Fibroblast of lung (primary cell): ENCODE results near the gene DDX27. TPM values are rescaled to one million over a fixed set of nuclear protein-coding genes. Genes with fewer than 3 reads are reported as not detected.

Experiments
- DNase-seq, 2 donors: peaks; one replicate each; pipeline versions ENCODE4 v3.0.0 to v3.0.0-alpha.2; 2010; ENCODE audit warnings: low read depth in 2 of 2
- H2AFZ ChIP-seq: 2 replicates; pipeline ENCODE4 v1.5.1; 2012; ENCODE audit warnings: low read length, control low read depth, inconsistent platforms
- H3K27ac ChIP-seq: 2 replicates; pipeline ENCODE4 v1.5.1; 2011; ENCODE audit warnings: low read length, control low read depth; ENCODE audit not compliant: insufficient read depth
- H3K27me3 ChIP-seq: 2 replicates; pipeline ENCODE4 v1.5.1; 2011; ENCODE audit warnings: mild to moderate bottlenecking, low read length; ENCODE audit not compliant: control insufficient read depth, insufficient read depth
- H3K36me3 ChIP-seq: 2 replicates; pipeline ENCODE4 v1.5.1; 2011; ENCODE audit warnings: low read length; ENCODE audit not compliant: control insufficient read depth, insufficient read depth
- H3K4me1 ChIP-seq: 2 replicates; pipeline ENCODE4 v1.5.1; 2011; ENCODE audit warnings: low read length; ENCODE audit not compliant: control insufficient read depth, insufficient read depth; ENCODE audit errors: extremely low read depth
- H3K4me2 ChIP-seq: 2 replicates; pipeline ENCODE4 v1.5.1; 2011; ENCODE audit warnings: low read length, control low read depth; ENCODE audit not compliant: insufficient read depth; ENCODE audit errors: extremely low read depth
- H3K4me3 ChIP-seq, 4 experiments: fragments of 200-600 bp in 1 of 4; sonication (generic) in 1 of 4; replicated peaks in 1 of 4; 2 replicates each; pipeline ENCODE4 v1.5.1; 2011 to 2016; ENCODE audit warnings: low read length in 4 of 4, low read depth in 3 of 4, mild to moderate bottlenecking in 3 of 4, control low read depth in 2 of 4, inconsistent platforms in 1 of 4, mixed read lengths in 1 of 4; ENCODE audit not compliant: insufficient read depth in 1 of 4; ENCODE audit errors: control extremely low read depth in 1 of 4
- H3K79me2 ChIP-seq: 2 replicates; pipeline ENCODE4 v1.5.1; 2012; ENCODE audit warnings: mild to moderate bottlenecking, low read length, inconsistent platforms; ENCODE audit not compliant: control insufficient read depth, insufficient read depth
- H3K9ac ChIP-seq: 2 replicates; pipeline ENCODE4 v1.5.1; 2011; ENCODE audit warnings: mild to moderate bottlenecking, low read length, control low read depth; ENCODE audit not compliant: insufficient read depth
- H3K9me3 ChIP-seq: 2 replicates; pipeline ENCODE4 v1.5.1; 2012; ENCODE audit warnings: low read depth, low read length; ENCODE audit not compliant: control insufficient read depth, insufficient read depth
- H4K20me1 ChIP-seq: 2 replicates; pipeline ENCODE4 v1.5.1; 2011; ENCODE audit warnings: low read length; ENCODE audit not compliant: control insufficient read depth, insufficient read depth; ENCODE audit errors: extremely low read depth
- EZH2 ChIP-seq: IDR thresholded peaks from 2 replicates; pipeline ENCODE4 v1.5.1; 2012; ENCODE audit warnings: low read length, control low read depth, mild to moderate bottlenecking; ENCODE audit errors: missing control alignments
- polyA plus RNA-seq, 2 donors: library from polyadenylated mRNA; depleted of rRNA in 1 of 2; stranded (reverse) in 1 of 2; unstranded in 1 of 2; fragments of >200 nt; gene quantifications; 2 replicates each; pipeline ENCODE4 v1.2.1, GENCODE V29; 2011 to 2012; ENCODE audit warnings: missing spikeins in 1 of 2
- total RNA-seq: library from RNA; depleted of rRNA; stranded (reverse); fragments of >200 nt; gene quantifications from 2 replicates; pipeline ENCODE4 v1.2.1, GENCODE V29; 2014
- TF ChIP-seq, protein P1 (sequence below), 2 donors: IDR thresholded peaks in 1 of 2; conservative IDR thresholded peaks in 1 of 2; 1 replicate in 1 of 2; 2 replicates in 1 of 2; pipeline ENCODE4 v1.5.1; 2011 to 2012; ENCODE audit warnings: low read length in 2 of 2, control low read depth in 1 of 2, inconsistent platforms in 1 of 2, low read depth in 1 of 2, mild to moderate bottlenecking in 1 of 2

The DDX27 gene
- total and polyA plus RNA-seq, 2 donors (not counting 1 experiment from before 2014, with no cell fraction given), result 24.7 to 32.5 TPM

DNA sequence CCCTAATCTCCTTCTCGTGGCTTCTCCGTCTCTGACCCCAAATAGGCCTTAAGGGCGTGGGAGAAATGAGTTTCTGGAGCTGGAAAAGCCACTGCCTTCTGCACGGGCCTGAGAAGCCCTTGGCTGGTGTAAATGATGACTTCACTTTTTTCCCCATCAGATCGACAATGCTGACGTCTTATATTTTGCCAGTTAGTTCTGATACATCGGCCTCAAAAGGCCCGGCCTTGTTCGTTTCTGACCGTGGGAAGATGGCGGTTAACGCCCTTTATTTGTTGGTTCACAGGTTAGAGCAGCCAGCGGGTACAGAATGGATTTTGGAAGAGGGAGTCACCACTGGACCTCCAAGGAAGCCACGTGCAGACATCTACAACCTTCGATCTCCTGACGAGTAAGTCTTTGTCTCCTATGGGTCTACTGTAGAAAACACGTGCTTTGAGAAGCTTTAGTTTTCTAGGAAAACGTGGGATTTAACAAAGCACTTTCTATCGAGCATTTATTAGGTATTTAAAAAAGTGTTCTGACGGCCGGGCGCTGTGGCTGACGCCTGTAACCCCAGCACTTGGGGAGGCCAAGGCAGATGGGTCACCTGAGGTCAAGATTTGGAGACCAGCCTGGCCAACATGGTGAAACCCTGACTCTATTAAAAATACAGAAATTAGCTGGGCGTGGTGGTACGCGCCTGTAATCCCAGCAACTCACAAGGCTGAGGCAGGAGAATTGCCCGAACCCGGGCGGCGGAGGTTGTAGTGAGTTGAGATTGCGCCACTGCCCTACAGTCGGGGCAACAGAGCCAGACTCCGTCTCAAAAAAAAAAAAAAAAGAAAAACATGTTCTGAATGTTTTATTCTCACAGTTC, 59.8 kb downstream of the DDX27 start:
- no peak overlapping the region for H2AFZ ChIP-seq
- H3K27me3 ChIP-seq, result no peaks in the 10 kb centered on the region
- peaks cover 83% of the 10 kb centered on the region for H3K79me2 ChIP-seq
- peaks cover 41% of the 10 kb centered on the region for H3K36me3 ChIP-seq
- H3K4me3 ChIP-seq, result peak overlapping the region; percentile 64 to 100 (median 91)
- TF ChIP-seq, protein P1, sequence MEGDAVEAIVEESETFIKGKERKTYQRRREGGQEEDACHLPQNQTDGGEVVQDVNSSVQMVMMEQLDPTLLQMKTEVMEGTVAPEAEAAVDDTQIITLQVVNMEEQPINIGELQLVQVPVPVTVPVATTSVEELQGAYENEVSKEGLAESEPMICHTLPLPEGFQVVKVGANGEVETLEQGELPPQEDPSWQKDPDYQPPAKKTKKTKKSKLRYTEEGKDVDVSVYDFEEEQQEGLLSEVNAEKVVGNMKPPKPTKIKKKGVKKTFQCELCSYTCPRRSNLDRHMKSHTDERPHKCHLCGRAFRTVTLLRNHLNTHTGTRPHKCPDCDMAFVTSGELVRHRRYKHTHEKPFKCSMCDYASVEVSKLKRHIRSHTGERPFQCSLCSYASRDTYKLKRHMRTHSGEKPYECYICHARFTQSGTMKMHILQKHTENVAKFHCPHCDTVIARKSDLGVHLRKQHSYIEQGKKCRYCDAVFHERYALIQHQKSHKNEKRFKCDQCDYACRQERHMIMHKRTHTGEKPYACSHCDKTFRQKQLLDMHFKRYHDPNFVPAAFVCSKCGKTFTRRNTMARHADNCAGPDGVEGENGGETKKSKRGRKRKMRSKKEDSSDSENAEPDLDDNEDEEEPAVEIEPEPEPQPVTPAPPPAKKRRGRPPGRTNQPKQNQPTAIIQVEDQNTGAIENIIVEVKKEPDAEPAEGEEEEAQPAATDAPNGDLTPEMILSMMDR (conservative IDR thresholded peaks at IDR 0.05 in 1 of 2, IDR thresholded peaks at IDR 0.05 in 1 of 2; ENCODE audit: low read depth in 1 of 2, low read length in 2 of 2), result no peak
- H4K20me1 ChIP-seq, result peaks cover 9% of the 10 kb centered on the region
- peaks cover 3% of the 10 kb centered on the region for H3K4me1 ChIP-seq
- H3K9ac ChIP-seq, result peak overlapping the region; percentile 84
- peak overlapping the region; percentile 88 for H3K27ac ChIP-seq
- DNase-seq, result no peak
- peak overlapping the region; percentile 81 for H3K4me2 ChIP-seq
- H3K9me3 ChIP-seq, result peaks cover 10% of the 10 kb centered on the region

DNA sequence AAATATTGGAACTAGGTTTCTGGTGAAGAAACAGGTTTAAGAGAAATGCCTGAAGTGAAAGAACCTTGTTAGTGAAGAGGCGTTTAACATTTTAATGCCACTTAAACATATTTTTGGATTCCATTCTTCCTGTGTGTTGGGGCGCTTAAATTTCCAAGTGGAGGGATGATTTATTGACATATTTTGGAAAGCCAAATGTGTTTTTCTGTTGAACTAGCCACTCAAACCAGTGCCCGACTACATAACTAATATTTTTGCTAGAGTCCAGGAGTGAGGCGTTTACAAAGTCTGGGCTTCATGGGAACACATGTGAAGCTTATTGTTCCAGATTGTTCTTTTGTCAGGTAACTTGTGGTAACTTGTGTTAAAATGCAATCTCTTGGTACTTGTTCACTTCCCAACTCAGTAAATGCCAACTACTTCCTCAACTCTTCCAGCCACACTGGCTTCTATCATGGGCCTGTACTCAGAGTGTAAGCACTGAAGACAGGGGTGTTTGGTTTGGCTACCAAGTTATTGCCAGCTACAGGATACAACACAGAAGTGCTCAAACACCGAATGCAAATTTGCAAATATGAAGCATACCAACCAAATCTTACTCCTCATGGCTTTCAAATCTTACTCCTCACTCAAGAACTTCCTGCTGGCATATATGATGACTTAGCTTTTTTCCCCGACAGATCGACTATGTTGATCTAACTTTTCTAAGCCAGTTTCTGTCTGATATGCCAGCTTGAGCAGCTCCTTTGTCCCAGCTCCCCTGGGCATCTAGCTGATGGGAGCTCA, 60.7 kb downstream of the DDX27 start:
- no peak overlapping the region for H3K27ac ChIP-seq
- DNase-seq, result peak in 1 of 2 donors; percentile 25
- peaks cover 9% of the 10 kb centered on the region for H4K20me1 ChIP-seq

More for the DNA sequence above, 60.7 kb downstream of the DDX27 start:
- Histone ChIP-seq H3K9ac (no peak overlapping the region), H3K4me1 (peaks cover 3% of the 10 kb centered on the region), H3K27me3 (no peaks in the 10 kb centered on the region), H3K9me3 (peaks cover 10% of the 10 kb centered on the region), H3K4me3 (peak overlapping the region; percentile 64 to 100 (median 91)), H3K79me2 (peaks cover 88% of the 10 kb centered on the region), H3K36me3 (peaks cover 41% of the 10 kb centered on the region), H2AFZ (no peak overlapping the region), H3K4me2 (peak overlapping the region; percentile 81)
- TF ChIP-seq, protein P1 (conservative IDR thresholded peaks at IDR 0.05 in 1 of 2, IDR thresholded peaks at IDR 0.05 in 1 of 2; ENCODE audit: low read depth in 1 of 2, low read length in 2 of 2), result no peak
- TF ChIP-seq EZH2, result no peak
